ENCODE measurements around the gene LCMT2. TPM values are rescaled to one million over a fixed set of nuclear protein-coding genes. Genes with fewer than 3 reads are reported as not detected.

Gene LCMT2
- total RNA-seq (1 to 10 TPM; 7.5 to 9.2 TPM), polyA plus RNA-seq (1 to 10 TPM; 1.3 to 4.3 TPM)
- long read RNA-seq, donor 1, full-length matches to known transcripts, result 16 of 16 reads
- long read RNA-seq, donor 1, partial matches to known transcripts, result 0 of 16 reads
- long read RNA-seq, donor 1, other reads (novel, unspliced or antisense), result 0 of 16 reads
- long read RNA-seq, donor 2, full-length matches to known transcripts, result 3 of 3 reads
- long read RNA-seq, donor 2, partial matches to known transcripts, result 0 of 3 reads
- long read RNA-seq, donor 2, other reads (novel, unspliced or antisense), result 0 of 3 reads

GRCh38 chr15:43329960-43330779, at the start of gene LCMT2:
Gene LCMT2, minus strand, starts transcription at chr15:43330573. Its CDS starts 84 bp downstream, at chr15:43330489.
- intact Hi-C loops (cut with DNase I), result no loop called here
- Histone ChIP-seq H3K9me3 (ENCODE audit: control insufficient read depth, low read length) (no peaks in the 10 kb centered on the region), H3K27ac (ENCODE audit: low read depth in 1 of 2, low read length in 2 of 2) (peak within 1 kb of the TSS; percentile 25 to 95), H3K4me1 (ENCODE audit: control insufficient read depth in 1 of 2, insufficient read depth in 2 of 2, low read length in 2 of 2) (peaks cover 0 to 2% of the 10 kb centered on the region in 2 donors), H3K36me3 (ENCODE audit: control insufficient read depth in 1 of 2, insufficient read depth in 2 of 2, low read length in 1 of 2) (no peaks in the 10 kb centered on the region), H3K27me3 (ENCODE audit: control insufficient read depth in 1 of 2, insufficient read depth in 2 of 2, low read length in 1 of 2) (no peaks in the 10 kb centered on the region), H3K4me3 (ENCODE audit: low read length in 2 of 2) (peak within 1 kb of the TSS; percentile 18 to 67)
- WGBS, 2 donors, result 0% methylated on average over 86 of the region's 86 CpGs
- DNase-seq (peak; percentile 95 to 97), ATAC-seq (ENCODE audit: low FRiP score) (peak; percentile 98)

- no peak overlapping the region for H3K4me3 ChIP-seq (ENCODE audit: low read length in 2 of 2)
- no peaks in the 10 kb centered on the region for H3K27me3 ChIP-seq (ENCODE audit: control insufficient read depth in 1 of 2, insufficient read depth in 2 of 2, low read length in 1 of 2)
- H3K4me1 ChIP-seq (ENCODE audit: control insufficient read depth in 1 of 2, insufficient read depth in 2 of 2, low read length in 2 of 2), result no peaks in the 10 kb centered on the region
- ATAC-seq (ENCODE audit: low FRiP score) (no peak), DNase-seq (no peak)
- no peaks in the 10 kb centered on the region for H3K9me3 ChIP-seq (ENCODE audit: control insufficient read depth, low read length)
- intact Hi-C loops (cut with DNase I), result no loop called here
- peaks cover 0 to 3% of the 10 kb centered on the region in 2 donors for H3K36me3 ChIP-seq (ENCODE audit: control insufficient read depth in 1 of 2, insufficient read depth in 2 of 2, low read length in 1 of 2)
- no peak overlapping the region for H3K27ac ChIP-seq (ENCODE audit: low read depth in 1 of 2, low read length in 2 of 2)
Measured at GRCh38 chr15:43378601-43379000, 48.2 kb upstream of the LCMT2 start.

DNA sequence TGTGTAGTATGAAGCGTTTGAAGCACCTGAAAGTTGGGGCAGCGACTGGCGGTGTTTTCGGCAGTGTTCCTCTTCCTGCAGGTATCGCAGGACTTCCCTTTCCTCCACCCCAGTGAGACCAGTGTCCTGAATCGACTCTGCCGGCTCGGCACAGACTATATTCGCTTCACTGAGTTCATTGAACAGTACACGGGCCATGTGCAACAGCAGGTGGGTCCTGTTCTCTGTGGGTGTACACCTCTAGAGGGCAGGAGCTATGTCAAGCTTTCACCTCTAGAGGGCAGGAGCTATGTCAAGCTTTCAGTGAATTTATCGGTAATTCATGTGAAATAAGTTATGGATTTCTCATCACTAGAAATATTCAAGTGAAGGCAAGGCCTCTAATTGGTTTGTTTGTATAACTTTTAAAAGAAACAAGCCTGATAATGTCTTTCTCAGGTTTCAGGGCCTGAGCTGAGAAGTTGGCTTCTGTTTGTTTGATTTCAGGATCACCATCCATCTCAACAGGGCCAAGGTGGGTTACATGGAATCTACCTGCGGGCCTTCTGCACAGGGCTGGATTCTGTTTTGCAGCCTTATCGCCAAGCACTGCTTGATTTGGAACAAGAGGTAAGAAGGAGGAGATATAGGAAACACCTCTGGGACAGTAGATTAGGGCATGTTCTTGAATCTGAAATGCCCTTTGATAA, 45.8 kb upstream of the LCMT2 start:
- no peaks in the 10 kb centered on the region for H3K9me3 ChIP-seq (ENCODE audit: control insufficient read depth, low read length)
- no peaks in the 10 kb centered on the region for H3K4me1 ChIP-seq (ENCODE audit: control insufficient read depth in 1 of 2, insufficient read depth in 2 of 2, low read length in 2 of 2)
- no peaks in the 10 kb centered on the region for H3K27me3 ChIP-seq (ENCODE audit: control insufficient read depth in 1 of 2, insufficient read depth in 2 of 2, low read length in 1 of 2)
- no peak overlapping the region for H3K4me3 ChIP-seq (ENCODE audit: low read length in 2 of 2)
- 83 to 84% methylated on average over 13 of the region's 13 CpGs for WGBS, 2 donors
- intact Hi-C loops (cut with DNase I), result no loop called here
- ATAC-seq (ENCODE audit: low FRiP score) (no peak), DNase-seq (no peak)
- no peak overlapping the region for H3K27ac ChIP-seq (ENCODE audit: low read depth in 1 of 2, low read length in 2 of 2)
- H3K36me3 ChIP-seq (ENCODE audit: control insufficient read depth in 1 of 2, insufficient read depth in 2 of 2, low read length in 1 of 2), result peaks cover 0 to 3% of the 10 kb centered on the region in 2 donors

GRCh38 chr15:43370975-43371974, 40.9 kb upstream of the LCMT2 start, which contains the start of the genes TUBGCP4 and ZSCAN29:
Gene TUBGCP4, plus strand, starts transcription at chr15:43371101. Its CDS starts 254 bp downstream, at chr15:43371355.
Gene ZSCAN29, minus strand, starts transcription at chr15:43371043. Its CDS starts 1,130 bp downstream, at chr15:43369913.
- H3K27ac ChIP-seq (ENCODE audit: low read depth in 1 of 2, low read length in 2 of 2), result no peak within 1 kb of the TSS
- 3 to 4% methylated on average over 66 of the region's 66 CpGs for WGBS, 2 donors
- peaks cover 2% of the 10 kb centered on the region for H3K9me3 ChIP-seq (ENCODE audit: control insufficient read depth, low read length)
- intact Hi-C loops (cut with DNase I), result no loop called here
- H3K36me3 ChIP-seq (ENCODE audit: control insufficient read depth in 1 of 2, insufficient read depth in 2 of 2, low read length in 1 of 2), result peaks cover 0 to 2% of the 10 kb centered on the region in 2 donors
- H3K4me3 ChIP-seq (ENCODE audit: low read length in 2 of 2), result peak within 1 kb of the TSS; percentile 65 to 80
- ATAC-seq (ENCODE audit: low FRiP score) (peak; percentile 95), DNase-seq (peak; percentile 87 to 94)
- H3K27me3 ChIP-seq (ENCODE audit: control insufficient read depth in 1 of 2, insufficient read depth in 2 of 2, low read length in 1 of 2), result no peaks in the 10 kb centered on the region
- H3K4me1 ChIP-seq (ENCODE audit: control insufficient read depth in 1 of 2, insufficient read depth in 2 of 2, low read length in 2 of 2), result peaks cover 0 to 4% of the 10 kb centered on the region in 2 donors

- peak overlapping the region; percentile 65 to 80 for H3K4me3 ChIP-seq (ENCODE audit: low read length in 2 of 2)
- no peaks in the 10 kb centered on the region for H3K27me3 ChIP-seq (ENCODE audit: control insufficient read depth in 1 of 2, insufficient read depth in 2 of 2, low read length in 1 of 2)
- H3K9me3 ChIP-seq (ENCODE audit: control insufficient read depth, low read length), result peaks cover 2% of the 10 kb centered on the region
- WGBS, 2 donors, result 0 to 1% methylated on average over 42 to 45 of the region's 45 CpGs
- ATAC-seq (ENCODE audit: low FRiP score) (peak; percentile 76), DNase-seq (no peak)
- H3K4me1 ChIP-seq (ENCODE audit: control insufficient read depth in 1 of 2, insufficient read depth in 2 of 2, low read length in 2 of 2), result peaks cover 0 to 4% of the 10 kb centered on the region in 2 donors
- H3K27ac ChIP-seq (ENCODE audit: low read depth in 1 of 2, low read length in 2 of 2), result no peak overlapping the region
- intact Hi-C loops (cut with DNase I), result no loop called here
- H3K36me3 ChIP-seq (ENCODE audit: control insufficient read depth in 1 of 2, insufficient read depth in 2 of 2, low read length in 1 of 2), result peaks cover 0 to 2% of the 10 kb centered on the region in 2 donors
Measured at GRCh38 chr15:43370310-43370974, 40.1 kb upstream of the LCMT2 start.

GRCh38 chr15:43361313-43361903, 31.0 kb upstream of the LCMT2 start:
- intact Hi-C loops (cut with DNase I), result no loop called here
- Histone ChIP-seq H3K27ac (ENCODE audit: low read depth in 1 of 2, low read length in 2 of 2) (no peak overlapping the region), H3K4me3 (ENCODE audit: low read length in 2 of 2) (no peak overlapping the region), H3K4me1 (ENCODE audit: control insufficient read depth in 1 of 2, insufficient read depth in 2 of 2, low read length in 2 of 2) (no peaks in the 10 kb centered on the region), H3K9me3 (ENCODE audit: control insufficient read depth, low read length) (peaks cover 12% of the 10 kb centered on the region), H3K27me3 (ENCODE audit: control insufficient read depth in 1 of 2, insufficient read depth in 2 of 2, low read length in 1 of 2) (no peaks in the 10 kb centered on the region), H3K36me3 (ENCODE audit: control insufficient read depth in 1 of 2, insufficient read depth in 2 of 2, low read length in 1 of 2) (peaks cover 10 to 31% of the 10 kb centered on the region in 2 donors)
- DNase-seq, result no peak
- 97% methylated on average over 7 of the region's 7 CpGs for WGBS, 2 donors
- no peak for ATAC-seq (ENCODE audit: low FRiP score)

- Histone ChIP-seq H3K27ac (ENCODE audit: low read depth in 1 of 2, low read length in 2 of 2) (no peak overlapping the region), H3K36me3 (ENCODE audit: control insufficient read depth in 1 of 2, insufficient read depth in 2 of 2, low read length in 1 of 2) (peaks cover 10 to 31% of the 10 kb centered on the region in 2 donors), H3K9me3 (ENCODE audit: control insufficient read depth, low read length) (peaks cover 12% of the 10 kb centered on the region), H3K4me1 (ENCODE audit: control insufficient read depth in 1 of 2, insufficient read depth in 2 of 2, low read length in 2 of 2) (no peaks in the 10 kb centered on the region), H3K27me3 (ENCODE audit: control insufficient read depth in 1 of 2, insufficient read depth in 2 of 2, low read length in 1 of 2) (no peaks in the 10 kb centered on the region), H3K4me3 (ENCODE audit: low read length in 2 of 2) (no peak overlapping the region)
- intact Hi-C loops (cut with DNase I), result no loop called here
- ATAC-seq (ENCODE audit: low FRiP score), result no peak
- no peak for DNase-seq
- WGBS, 2 donors, result 86 to 99% methylated on average over 4 of the region's 4 CpGs
Measured at GRCh38 chr15:43360821-43361220, 30.4 kb upstream of the LCMT2 start.
